Measurements from ENCODE around the gene NEAT1.
"Not testable (repeated sequence)": the region's sequence is repeated elsewhere in the genome, so short reads cannot be mapped to it uniquely, and the experiment has no call there.

The NEAT1 gene

DNA sequence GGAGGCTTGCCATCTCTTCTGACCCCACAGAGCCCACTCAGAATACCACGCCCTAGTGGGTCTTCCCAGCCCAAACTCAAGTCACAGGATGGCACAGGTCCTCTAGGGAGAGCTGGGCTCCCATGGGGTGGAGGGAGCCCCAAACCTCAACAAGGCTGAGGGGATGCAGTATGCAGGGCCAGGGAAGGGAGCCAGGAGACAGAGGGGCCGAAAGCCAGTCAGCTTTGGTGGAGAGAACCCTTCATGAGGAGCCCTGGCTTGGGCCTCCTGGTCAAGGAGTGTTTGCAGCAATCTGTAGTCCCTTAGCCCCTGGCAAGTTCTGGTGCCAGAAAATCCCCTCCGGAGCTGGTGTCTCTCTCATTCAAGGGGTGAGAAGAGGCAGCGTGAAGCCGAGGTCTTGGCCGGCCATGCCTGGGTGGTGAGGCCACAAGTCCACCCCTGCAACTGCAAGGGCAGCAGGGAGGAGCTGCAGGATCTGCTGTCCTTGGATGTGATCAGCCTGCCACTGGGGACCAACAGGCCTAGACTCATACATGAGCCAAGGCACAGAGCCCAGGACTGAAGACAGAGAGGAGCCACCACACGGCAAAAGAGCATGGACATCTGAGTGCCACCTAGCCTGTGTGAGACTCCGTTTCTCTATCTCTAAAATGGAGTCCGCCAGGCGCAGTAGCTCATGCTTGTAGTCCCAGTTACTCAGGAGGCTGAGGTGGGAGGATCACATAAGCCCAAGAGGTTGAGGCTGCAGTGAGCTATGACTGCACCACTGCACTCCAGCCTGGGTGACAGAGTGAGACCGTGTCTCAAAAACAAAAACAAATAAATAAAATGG lies 24.1 kb downstream of the NEAT1 start:
- H3K27me3 Mint-ChIP-seq (ENCODE audit: low read depth), result no peaks in the 10 kb centered on the region
- H3K4me1 Mint-ChIP-seq (ENCODE audit: low read depth), result peaks cover 18% of the 10 kb centered on the region
- H3K9me3 Mint-ChIP-seq, result no peaks in the 10 kb centered on the region
- H3K27ac Mint-ChIP-seq, result peak overlapping the region; percentile 69
- no peak overlapping the region for H3K4me3 Mint-ChIP-seq
- H3K36me3 Mint-ChIP-seq (ENCODE audit: low read depth), result peaks cover 12% of the 10 kb centered on the region
- no peak for DNase-seq (ENCODE audit: low spot score)

DNA sequence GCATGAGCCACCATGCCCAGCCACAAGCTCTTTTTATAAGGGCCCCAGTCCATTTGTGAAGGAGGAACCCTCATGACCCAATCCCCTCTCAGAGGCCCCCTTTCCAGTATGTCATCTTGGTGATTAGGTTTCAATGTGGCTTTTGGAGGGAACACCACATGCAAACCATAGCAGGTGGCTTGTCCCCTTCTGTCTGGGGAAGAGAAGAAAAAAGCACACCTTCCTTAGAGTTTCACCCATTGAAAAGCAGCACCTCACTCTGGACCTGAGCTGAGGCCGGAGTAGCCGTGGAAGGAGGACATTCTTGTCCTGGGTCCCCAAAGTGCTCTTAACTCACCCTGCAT lies 25.4 kb downstream of the NEAT1 start:
- Mint-ChIP-seq H3K9me3 (no peaks in the 10 kb centered on the region), H3K27me3 (ENCODE audit: low read depth) (no peaks in the 10 kb centered on the region), H3K36me3 (ENCODE audit: low read depth) (peaks cover 9% of the 10 kb centered on the region), H3K27ac (peak overlapping the region; percentile 49), H3K4me3 (no peak overlapping the region), H3K4me1 (ENCODE audit: low read depth) (peaks cover 7% of the 10 kb centered on the region)
- no peak for DNase-seq (ENCODE audit: low spot score)

- Mint-ChIP-seq H3K9me3 (no peaks in the 10 kb centered on the region), H3K36me3 (ENCODE audit: low read depth) (peaks cover 6% of the 10 kb centered on the region), H3K4me1 (ENCODE audit: low read depth) (peaks cover 5% of the 10 kb centered on the region), H3K4me3 (no peak overlapping the region), H3K27me3 (ENCODE audit: low read depth) (no peaks in the 10 kb centered on the region), H3K27ac (no peak overlapping the region)
- no peak for DNase-seq (ENCODE audit: low spot score)
These were observed 26.0 kb downstream of the NEAT1 start for GRCh38 chr11:65448418-65449105.

DNA sequence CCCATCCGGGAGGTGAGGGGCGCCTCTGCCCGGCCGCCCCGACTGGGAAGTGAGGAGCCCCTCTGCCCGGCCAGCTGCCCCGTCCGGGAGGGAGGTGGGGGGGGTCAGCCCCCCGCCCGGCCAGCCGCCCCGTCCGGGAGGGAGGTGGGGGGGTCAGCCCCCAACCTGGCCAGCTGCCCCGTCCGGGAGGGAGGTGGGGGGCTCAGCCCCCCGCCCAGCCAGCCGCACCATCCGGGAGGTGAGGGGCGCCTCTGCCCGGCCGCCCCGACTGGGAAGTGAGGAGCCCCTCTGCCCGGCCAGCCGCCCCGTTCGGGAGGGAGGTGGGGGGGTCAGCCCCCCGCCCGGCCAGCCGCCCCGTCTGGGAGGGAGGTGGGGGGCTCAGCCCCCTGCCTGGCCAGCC lies 28.7 kb downstream of the NEAT1 start:
- DNase-seq (ENCODE audit: low spot score); H3K36me3 Mint-ChIP-seq (ENCODE audit: low read depth); H3K27me3 Mint-ChIP-seq (ENCODE audit: low read depth); H3K27ac Mint-ChIP-seq; H3K9me3 Mint-ChIP-seq; H3K4me3 Mint-ChIP-seq: not testable (repeated sequence)
- H3K4me1 Mint-ChIP-seq (ENCODE audit: low read depth), result peaks cover 15% of the 10 kb centered on the region

DNA sequence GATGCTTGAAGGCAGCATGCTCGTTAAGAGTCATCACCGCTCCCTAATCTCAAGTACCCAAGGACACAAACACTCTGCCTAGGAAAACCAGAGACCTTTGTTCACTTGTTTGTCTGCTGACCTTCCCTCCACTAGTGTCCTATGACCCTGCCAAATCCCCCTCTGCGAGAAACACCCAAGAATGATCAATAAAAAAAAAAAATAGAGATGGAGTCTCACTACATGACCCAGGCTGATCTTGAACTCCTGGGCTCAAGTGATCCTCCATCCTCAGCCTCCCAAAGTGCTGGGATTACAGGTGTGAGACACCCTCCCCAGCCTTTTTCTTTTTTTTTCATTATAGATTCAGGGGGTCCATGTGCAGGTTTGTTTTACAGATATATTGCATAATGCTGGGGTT lies 29.7 kb downstream of the NEAT1 start:
- not testable (repeated sequence) for DNase-seq (ENCODE audit: low spot score); H3K27ac Mint-ChIP-seq; H3K9me3 Mint-ChIP-seq; H3K27me3 Mint-ChIP-seq (ENCODE audit: low read depth); H3K4me3 Mint-ChIP-seq; H3K36me3 Mint-ChIP-seq (ENCODE audit: low read depth)
- peaks cover 18% of the 10 kb centered on the region for H3K4me1 Mint-ChIP-seq (ENCODE audit: low read depth)

- H3K27ac Mint-ChIP-seq, result no peak overlapping the region
- H3K4me3 Mint-ChIP-seq, result peak overlapping the region; percentile 22
- DNase-seq (ENCODE audit: low spot score), result no peak
These were observed 30.4 kb downstream of the NEAT1 start for GRCh38 chr11:65452806-65453490.

DNA sequence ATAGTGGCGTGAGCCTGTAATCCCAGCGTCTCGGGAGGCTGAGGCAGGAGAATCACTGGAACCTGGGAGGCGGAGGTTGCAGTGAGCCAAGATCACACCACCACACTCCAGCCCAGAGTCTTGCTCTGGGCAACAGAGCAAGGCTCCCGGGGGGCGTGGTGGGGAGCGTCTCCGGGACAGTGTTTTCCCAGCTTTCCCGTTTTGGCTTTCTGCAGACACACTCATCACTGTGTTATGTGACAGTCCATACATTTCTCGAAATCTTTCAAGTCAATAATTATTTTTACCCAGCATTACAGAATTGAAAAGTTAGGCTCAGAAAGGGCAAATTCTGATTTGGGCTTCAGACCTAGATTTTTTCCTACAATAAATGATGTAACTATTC lies 31.7 kb downstream of the NEAT1 start:
- H3K9me3 Mint-ChIP-seq, result no peaks in the 10 kb centered on the region
- H3K36me3 Mint-ChIP-seq (ENCODE audit: low read depth), result peaks cover 3% of the 10 kb centered on the region
- H3K27ac Mint-ChIP-seq, result no peak overlapping the region
- H3K27me3 Mint-ChIP-seq (ENCODE audit: low read depth), result no peaks in the 10 kb centered on the region
- DNase-seq (ENCODE audit: low spot score), result no peak
- peaks cover 21% of the 10 kb centered on the region for H3K4me1 Mint-ChIP-seq (ENCODE audit: low read depth)
- peak overlapping the region; percentile 92 for H3K4me3 Mint-ChIP-seq

More at GRCh38 chr11:65452806-65453490, 30.4 kb downstream of the NEAT1 start:
- Mint-ChIP-seq H3K9me3 (no peaks in the 10 kb centered on the region), H3K27me3 (ENCODE audit: low read depth) (no peaks in the 10 kb centered on the region), H3K4me1 (ENCODE audit: low read depth) (peaks cover 20% of the 10 kb centered on the region), H3K36me3 (ENCODE audit: low read depth) (peaks cover 3% of the 10 kb centered on the region)

DNA sequence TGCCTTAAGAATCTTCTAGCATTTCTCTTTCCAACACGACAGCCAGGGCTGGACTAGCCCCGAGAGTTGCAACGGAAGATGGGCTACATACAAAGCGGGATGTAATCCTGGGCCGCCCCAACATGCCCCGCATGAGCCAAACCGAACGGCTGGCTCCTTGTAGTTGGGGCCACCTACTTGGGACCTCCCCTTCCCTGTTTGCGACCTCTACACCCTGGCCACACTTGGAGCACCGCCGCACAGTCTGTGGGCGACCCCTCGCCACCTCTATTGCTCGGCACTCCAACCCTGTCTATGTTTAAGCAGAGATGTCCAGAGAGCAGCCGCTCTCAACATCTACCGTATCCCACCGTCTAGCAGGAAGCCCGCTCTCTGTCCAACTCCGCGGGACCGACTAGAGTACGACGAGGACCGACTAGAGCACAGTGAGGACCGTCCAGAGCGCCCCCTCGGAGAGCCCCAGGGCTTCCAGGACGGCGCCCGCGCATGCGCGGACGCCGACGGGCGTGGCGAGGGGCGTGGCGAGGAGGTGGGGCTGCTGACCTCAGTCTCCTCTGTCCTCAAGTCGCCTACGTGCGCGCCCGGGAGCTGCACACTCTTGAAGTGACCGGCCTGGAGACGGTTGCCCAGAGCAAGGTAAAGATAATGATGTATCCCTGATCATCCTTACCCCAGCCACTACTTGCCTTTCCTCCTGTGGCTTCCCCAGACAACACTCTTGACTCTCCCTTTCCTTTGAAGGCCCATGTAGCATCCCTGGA lies 32.3 kb downstream of the NEAT1 start:
- peak overlapping the region; percentile 92 for H3K4me3 Mint-ChIP-seq

DNA sequence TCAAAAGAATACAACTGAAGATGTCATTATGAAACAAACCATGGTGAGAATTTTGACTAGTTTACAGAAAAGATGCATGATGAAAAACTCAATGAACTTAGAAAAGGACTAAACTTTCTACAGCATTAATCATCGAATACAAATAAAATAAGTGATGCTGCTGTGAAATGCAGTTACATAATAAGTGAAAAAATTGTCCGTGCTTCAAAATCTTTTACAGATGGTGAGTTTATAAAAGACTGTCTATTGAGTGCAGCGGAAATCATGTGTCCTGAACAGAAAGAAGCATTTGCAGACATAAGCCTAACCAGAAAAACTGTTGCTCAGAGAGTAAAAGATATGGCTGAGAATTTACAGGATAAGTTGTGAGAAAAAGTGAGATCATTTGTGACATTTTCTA lies 33.8 kb downstream of the NEAT1 start:
- Mint-ChIP-seq H3K9me3 (no peaks in the 10 kb centered on the region), H3K4me1 (ENCODE audit: low read depth) (peaks cover 21% of the 10 kb centered on the region), H3K36me3 (ENCODE audit: low read depth) (peaks cover 3% of the 10 kb centered on the region), H3K27me3 (ENCODE audit: low read depth) (no peaks in the 10 kb centered on the region), H3K27ac (peak overlapping the region; percentile 56), H3K4me3 (peak overlapping the region; percentile 76)
- no peak for DNase-seq (ENCODE audit: low spot score)

More for the DNA sequence above, 32.3 kb downstream of the NEAT1 start:
- Mint-ChIP-seq H3K27me3 (ENCODE audit: low read depth) (no peaks in the 10 kb centered on the region), H3K27ac (peak overlapping the region; percentile 76), H3K36me3 (ENCODE audit: low read depth) (peaks cover 3% of the 10 kb centered on the region), H3K9me3 (no peaks in the 10 kb centered on the region), H3K4me1 (ENCODE audit: low read depth) (peaks cover 21% of the 10 kb centered on the region)
- DNase-seq (ENCODE audit: low spot score), result peak; percentile 84

GRCh38 chr11:65459552-65459951 lies 37.0 kb downstream of the NEAT1 start:
- Mint-ChIP-seq H3K9me3 (no peaks in the 10 kb centered on the region), H3K36me3 (ENCODE audit: low read depth) (peaks cover 3% of the 10 kb centered on the region), H3K27me3 (ENCODE audit: low read depth) (no peaks in the 10 kb centered on the region), H3K27ac (no peak overlapping the region), H3K4me1 (ENCODE audit: low read depth) (peaks cover 18% of the 10 kb centered on the region), H3K4me3 (no peak overlapping the region)
- DNase-seq (ENCODE audit: low spot score), result no peak

GRCh38 chr11:65465471-65465870 lies 42.9 kb downstream of the NEAT1 start:
- H3K4me1 Mint-ChIP-seq (ENCODE audit: low read depth), result peaks cover 14% of the 10 kb centered on the region
- H3K27ac Mint-ChIP-seq; H3K27me3 Mint-ChIP-seq (ENCODE audit: low read depth); DNase-seq (ENCODE audit: low spot score); H3K36me3 Mint-ChIP-seq (ENCODE audit: low read depth); H3K4me3 Mint-ChIP-seq; H3K9me3 Mint-ChIP-seq: not testable (repeated sequence)

DNA sequence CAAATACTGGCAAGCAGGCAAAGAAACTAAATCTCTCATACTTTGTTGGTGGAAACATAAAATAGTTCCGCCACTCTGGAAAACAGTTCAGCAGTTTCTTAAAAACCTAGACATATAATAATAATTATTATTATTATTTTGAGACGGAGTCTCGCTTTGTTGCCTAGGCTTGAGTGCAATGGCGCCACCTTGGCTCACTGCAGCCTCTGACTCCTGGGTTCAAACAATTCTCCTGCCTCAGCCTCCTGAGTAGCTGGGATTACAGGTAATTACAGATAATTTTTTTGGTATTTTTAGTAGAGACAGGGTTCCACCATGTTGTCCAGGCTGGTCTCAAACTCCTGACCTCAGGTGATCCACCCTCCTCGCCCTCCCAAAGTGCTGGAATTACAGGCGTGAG lies 44.7 kb downstream of the NEAT1 start:
- not testable (repeated sequence) for H3K4me3 Mint-ChIP-seq; DNase-seq (ENCODE audit: low spot score); H3K9me3 Mint-ChIP-seq

GRCh38 chr11:65468874-65469333 lies 46.3 kb downstream of the NEAT1 start:
- Mint-ChIP-seq H3K27me3 (ENCODE audit: low read depth) (no peaks in the 10 kb centered on the region), H3K4me3 (no peak overlapping the region), H3K36me3 (ENCODE audit: low read depth) (no peaks in the 10 kb centered on the region), H3K9me3 (no peaks in the 10 kb centered on the region), H3K4me1 (ENCODE audit: low read depth) (peaks cover 20% of the 10 kb centered on the region), H3K27ac (no peak overlapping the region)
- peak; percentile 52 for DNase-seq (ENCODE audit: low spot score)

More for the DNA sequence above, 44.7 kb downstream of the NEAT1 start:
- peaks cover 20% of the 10 kb centered on the region for H3K4me1 Mint-ChIP-seq (ENCODE audit: low read depth)
- not testable (repeated sequence) for H3K36me3 Mint-ChIP-seq (ENCODE audit: low read depth); H3K27ac Mint-ChIP-seq; H3K27me3 Mint-ChIP-seq (ENCODE audit: low read depth)

Measured in T-helper 2 cell treated with Interferon-gamma antibody and Interleukin-4, amounts not matched to agents 5 μg/mL and 100 μg/mL, for 36 hours (primary cell).